Sigmoid colon (tissue), 4 donors: ENCODE data around the gene DCAF12.
"Not testable (repeated sequence)": the region's sequence is repeated elsewhere in the genome, so short reads cannot be mapped to it uniquely, and the experiment has no call there.

Experiments used
- CTCF ChIP-seq, 4 experiments: fragments of 450-650 bp in 3 of 4; fragments of 200-600 bp in 1 of 4; IDR thresholded peaks; one replicate each; pipeline ENCODE4 v1.5.1; 2016 to 2019; ENCODE audit warnings: antibody characterized with exemption in 4 of 4, mild to moderate bottlenecking in 3 of 4, moderate library complexity in 2 of 4
- EP300 ChIP-seq, 4 donors: sonication (generic); formaldehyde crosslinking; IDR thresholded peaks; one replicate each; pipeline ENCODE4 v1.6.1; 2017; ENCODE audit warnings: antibody characterized with exemption in 4 of 4
- POLR2A ChIP-seq, 2 donors: fragments of 450-650 bp; IDR thresholded peaks; one replicate each; pipeline ENCODE4 v1.6.1; 2016; ENCODE audit warnings: antibody characterized with exemption in 2 of 2, mild to moderate bottlenecking in 2 of 2, moderate library complexity in 2 of 2
- POLR2AphosphoS5 ChIP-seq, 4 donors: sonication (generic); formaldehyde crosslinking; IDR thresholded peaks; one replicate each; pipeline ENCODE4 v1.6.1; 2017; ENCODE audit warnings: antibody characterized with exemption in 4 of 4

GRCh38 chr9:34042074-34042473, 84.4 kb downstream of the DCAF12 start:
- TF ChIP-seq POLR2A, CTCF, POLR2AphosphoS5, EP300 (IDR thresholded peaks at IDR 0.05): not testable (repeated sequence)
